ENCODE measurements around the gene TRIB2. TPM values are rescaled to one million over a fixed set of nuclear protein-coding genes. Genes with fewer than 3 reads are reported as not detected.

The TRIB2 gene
- total and polyA plus RNA-seq, 9 of the 15 experiments (the other 6 are each of a cell fraction or from before 2014, with no cell fraction given): 9.0 to 39.0 (median 26.3) TPM

DNA sequence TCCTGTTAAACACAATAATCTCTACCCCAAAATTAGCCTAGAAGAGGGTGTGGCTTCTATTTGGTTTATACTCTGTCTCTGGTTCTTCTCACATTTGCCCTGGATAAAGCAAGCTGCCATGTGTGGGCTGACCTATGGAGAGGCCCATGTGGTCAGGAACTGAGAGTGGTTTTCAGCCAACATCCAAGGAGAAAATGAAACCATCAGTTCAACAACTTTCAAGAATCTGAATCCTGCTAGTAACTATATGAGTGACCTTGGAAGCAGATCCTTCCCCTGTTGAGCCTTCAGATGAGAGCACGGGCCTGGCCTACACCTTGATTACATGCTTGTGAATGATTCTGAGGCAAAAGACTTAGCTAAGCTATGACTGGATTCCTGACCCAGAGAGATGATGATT is 11.5 kb upstream of the TRIB2 start (continued):
- TF ChIP-seq L3MBTL2 (IDR thresholded peaks at IDR 0.05) (0 out of 2 replicates have a peak, but pooled peaks have one; percentile 18), ATF1 (CRISPR knock-in tag; IDR thresholded peaks at IDR 0.05) (no peak), ATF1 (tag; IDR thresholded peaks at IDR 0.05) (peak; percentile 25; the same call in 1 of the 2 replicates), STAT5B (CRISPR knock-in tag; IDR thresholded peaks at IDR 0.05) (no peak), HDAC8 (tag; IDR thresholded peaks at IDR 0.05) (no peak), CBX3 (IDR thresholded peaks at IDR 0.05; ENCODE audit: borderline replicate concordance in 1 of 2, low read length in 2 of 2) (peak in 1 of 2 experiments; percentile 94; a peak in 2 of 3 replicates)

DNA sequence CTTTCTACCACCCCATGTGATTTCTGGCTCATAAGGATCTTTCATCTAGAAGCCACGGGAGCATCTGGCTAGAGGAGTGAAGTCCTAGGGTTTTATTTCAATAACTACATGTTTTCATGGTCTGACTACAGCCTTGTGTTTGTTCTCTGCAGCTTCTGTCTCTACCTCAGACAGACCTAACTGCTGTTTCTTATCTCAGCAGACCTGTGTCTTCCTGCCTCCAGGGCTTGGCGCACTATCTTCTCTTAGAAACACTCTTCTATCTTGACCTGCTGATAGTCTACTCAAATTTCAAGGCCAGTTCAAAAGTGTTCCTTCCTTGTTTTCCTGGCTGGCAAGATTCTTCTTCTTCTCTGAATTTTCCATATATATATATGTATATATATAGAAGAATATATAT is 11.0 kb upstream of the TRIB2 start:
- peak; percentile 49 to 86 (median 67) for DNase-seq (ENCODE audit: extremely low read depth in 1 of 4, low spot score in 3 of 4)
- intact Hi-C loops (cut with micrococcal nuclease) (no loop called here), in situ Hi-C loops (cut with MboI) (loop anchor here (25.0 kb wide), 1 partner anchor 543 kb away; no protein-coding TSS in a partner anchor)
- Histone ChIP-seq H3K79me2 (ENCODE audit: control insufficient read depth, insufficient read depth, low read length) (no peaks in the 10 kb centered on the region), H2AFZ (ENCODE audit: low read depth, low read length) (peak overlapping the region; percentile 80), H3K27ac (ENCODE audit: extremely low read depth, low read depth, low read length) (peak overlapping the region; percentile 75), H3K9ac (ENCODE audit: insufficient read depth in 1 of 2, low read depth in 2 of 2, low read length in 2 of 2) (no peak overlapping the region; a peak in 1 of 4 replicates), H3K4me2 (ENCODE audit: insufficient read depth, low read length) (peak overlapping the region; percentile 17), H3K4me3 (no peak overlapping the region), H3K27me3 (ENCODE audit: control insufficient read depth in 2 of 2, insufficient read depth in 2 of 2, low read length in 2 of 2) (no peaks in the 10 kb centered on the region), H3K36me3 (ENCODE audit: control insufficient read depth, insufficient read depth, low read length) (peaks cover 5% of the 10 kb centered on the region; the same call in 2 of the 3 replicates), H3K9me3 (replicated peaks; ENCODE audit: control insufficient read depth, insufficient read depth, low read depth, low read length) (peaks cover 22% of the 10 kb centered on the region), H3K4me1 (replicated peaks in 1 of 2; ENCODE audit: control insufficient read depth in 2 of 2, insufficient read depth in 2 of 2, low read length in 2 of 2) (peaks cover 0 to 22% of the 10 kb centered on the region in 2 experiments; a peak in 2 of 5 replicates), H4K20me1 (replicated peaks; ENCODE audit: control insufficient read depth, insufficient read depth, low read length) (no peaks in the 10 kb centered on the region), H3K9me1 (ENCODE audit: control insufficient read depth, insufficient read depth, low read length) (no peaks in the 10 kb centered on the region)
- 11% methylated on average over 2 of the region's 2 CpGs for WGBS (ENCODE audit: insufficient coverage, low coverage, missing lambda C conversion rate)
- BruUV-seq (replicated peaks): no TSS peak
- CTCF ChIA-PET (ENCODE audit: low intra/inter-chr PET ratio): no interaction called here
- FAIRE-seq: peak; percentile 96
- ATAC-seq: peak; percentile 96
- POLR2A ChIA-PET: interaction anchor here (0.5 to 1.1 kb wide), 5 partner anchors 8 to 41 kb away, joined by 3 to 4 read pairs (median 3); no protein-coding TSS in a partner anchor
- TF ChIP-seq MTA3 (IDR thresholded peaks at IDR 0.05; ENCODE audit: borderline replicate concordance) (no peak), DPF2 (IDR thresholded peaks at IDR 0.05) (peak; percentile 82), RAD21 (CRISPR knock-in tag; conservative IDR thresholded peaks at IDR 0.05 in 1 of 2, IDR thresholded peaks at IDR 0.05 in 1 of 2) (no peak), JUN (IDR thresholded peaks at IDR 0.05; ENCODE audit: borderline replicate concordance, low read depth, low read length) (no peak), JUN (CRISPR knock-in tag; IDR thresholded peaks at IDR 0.05; ENCODE audit: borderline replicate concordance) (no peak)
- TF ChIP-seq, protein P1, sequence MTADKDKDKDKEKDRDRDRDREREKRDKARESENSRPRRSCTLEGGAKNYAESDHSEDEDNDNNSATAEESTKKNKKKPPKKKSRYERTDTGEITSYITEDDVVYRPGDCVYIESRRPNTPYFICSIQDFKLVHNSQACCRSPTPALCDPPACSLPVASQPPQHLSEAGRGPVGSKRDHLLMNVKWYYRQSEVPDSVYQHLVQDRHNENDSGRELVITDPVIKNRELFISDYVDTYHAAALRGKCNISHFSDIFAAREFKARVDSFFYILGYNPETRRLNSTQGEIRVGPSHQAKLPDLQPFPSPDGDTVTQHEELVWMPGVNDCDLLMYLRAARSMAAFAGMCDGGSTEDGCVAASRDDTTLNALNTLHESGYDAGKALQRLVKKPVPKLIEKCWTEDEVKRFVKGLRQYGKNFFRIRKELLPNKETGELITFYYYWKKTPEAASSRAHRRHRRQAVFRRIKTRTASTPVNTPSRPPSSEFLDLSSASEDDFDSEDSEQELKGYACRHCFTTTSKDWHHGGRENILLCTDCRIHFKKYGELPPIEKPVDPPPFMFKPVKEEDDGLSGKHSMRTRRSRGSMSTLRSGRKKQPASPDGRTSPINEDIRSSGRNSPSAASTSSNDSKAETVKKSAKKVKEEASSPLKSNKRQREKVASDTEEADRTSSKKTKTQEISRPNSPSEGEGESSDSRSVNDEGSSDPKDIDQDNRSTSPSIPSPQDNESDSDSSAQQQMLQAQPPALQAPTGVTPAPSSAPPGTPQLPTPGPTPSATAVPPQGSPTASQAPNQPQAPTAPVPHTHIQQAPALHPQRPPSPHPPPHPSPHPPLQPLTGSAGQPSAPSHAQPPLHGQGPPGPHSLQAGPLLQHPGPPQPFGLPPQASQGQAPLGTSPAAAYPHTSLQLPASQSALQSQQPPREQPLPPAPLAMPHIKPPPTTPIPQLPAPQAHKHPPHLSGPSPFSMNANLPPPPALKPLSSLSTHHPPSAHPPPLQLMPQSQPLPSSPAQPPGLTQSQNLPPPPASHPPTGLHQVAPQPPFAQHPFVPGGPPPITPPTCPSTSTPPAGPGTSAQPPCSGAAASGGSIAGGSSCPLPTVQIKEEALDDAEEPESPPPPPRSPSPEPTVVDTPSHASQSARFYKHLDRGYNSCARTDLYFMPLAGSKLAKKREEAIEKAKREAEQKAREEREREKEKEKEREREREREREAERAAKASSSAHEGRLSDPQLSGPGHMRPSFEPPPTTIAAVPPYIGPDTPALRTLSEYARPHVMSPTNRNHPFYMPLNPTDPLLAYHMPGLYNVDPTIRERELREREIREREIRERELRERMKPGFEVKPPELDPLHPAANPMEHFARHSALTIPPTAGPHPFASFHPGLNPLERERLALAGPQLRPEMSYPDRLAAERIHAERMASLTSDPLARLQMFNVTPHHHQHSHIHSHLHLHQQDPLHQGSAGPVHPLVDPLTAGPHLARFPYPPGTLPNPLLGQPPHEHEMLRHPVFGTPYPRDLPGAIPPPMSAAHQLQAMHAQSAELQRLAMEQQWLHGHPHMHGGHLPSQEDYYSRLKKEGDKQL (CRISPR knock-in tag; IDR thresholded peaks at IDR 0.05; ENCODE audit: borderline replicate concordance): no peak
- TF ChIP-seq, protein P2, sequence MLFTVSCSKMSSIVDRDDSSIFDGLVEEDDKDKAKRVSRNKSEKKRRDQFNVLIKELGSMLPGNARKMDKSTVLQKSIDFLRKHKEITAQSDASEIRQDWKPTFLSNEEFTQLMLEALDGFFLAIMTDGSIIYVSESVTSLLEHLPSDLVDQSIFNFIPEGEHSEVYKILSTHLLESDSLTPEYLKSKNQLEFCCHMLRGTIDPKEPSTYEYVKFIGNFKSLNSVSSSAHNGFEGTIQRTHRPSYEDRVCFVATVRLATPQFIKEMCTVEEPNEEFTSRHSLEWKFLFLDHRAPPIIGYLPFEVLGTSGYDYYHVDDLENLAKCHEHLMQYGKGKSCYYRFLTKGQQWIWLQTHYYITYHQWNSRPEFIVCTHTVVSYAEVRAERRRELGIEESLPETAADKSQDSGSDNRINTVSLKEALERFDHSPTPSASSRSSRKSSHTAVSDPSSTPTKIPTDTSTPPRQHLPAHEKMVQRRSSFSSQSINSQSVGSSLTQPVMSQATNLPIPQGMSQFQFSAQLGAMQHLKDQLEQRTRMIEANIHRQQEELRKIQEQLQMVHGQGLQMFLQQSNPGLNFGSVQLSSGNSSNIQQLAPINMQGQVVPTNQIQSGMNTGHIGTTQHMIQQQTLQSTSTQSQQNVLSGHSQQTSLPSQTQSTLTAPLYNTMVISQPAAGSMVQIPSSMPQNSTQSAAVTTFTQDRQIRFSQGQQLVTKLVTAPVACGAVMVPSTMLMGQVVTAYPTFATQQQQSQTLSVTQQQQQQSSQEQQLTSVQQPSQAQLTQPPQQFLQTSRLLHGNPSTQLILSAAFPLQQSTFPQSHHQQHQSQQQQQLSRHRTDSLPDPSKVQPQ (CRISPR knock-in tag; IDR thresholded peaks at IDR 0.05; ENCODE audit: borderline replicate concordance): no peak
